ENCODE measurements around the gene TBC1D2B.

DNA sequence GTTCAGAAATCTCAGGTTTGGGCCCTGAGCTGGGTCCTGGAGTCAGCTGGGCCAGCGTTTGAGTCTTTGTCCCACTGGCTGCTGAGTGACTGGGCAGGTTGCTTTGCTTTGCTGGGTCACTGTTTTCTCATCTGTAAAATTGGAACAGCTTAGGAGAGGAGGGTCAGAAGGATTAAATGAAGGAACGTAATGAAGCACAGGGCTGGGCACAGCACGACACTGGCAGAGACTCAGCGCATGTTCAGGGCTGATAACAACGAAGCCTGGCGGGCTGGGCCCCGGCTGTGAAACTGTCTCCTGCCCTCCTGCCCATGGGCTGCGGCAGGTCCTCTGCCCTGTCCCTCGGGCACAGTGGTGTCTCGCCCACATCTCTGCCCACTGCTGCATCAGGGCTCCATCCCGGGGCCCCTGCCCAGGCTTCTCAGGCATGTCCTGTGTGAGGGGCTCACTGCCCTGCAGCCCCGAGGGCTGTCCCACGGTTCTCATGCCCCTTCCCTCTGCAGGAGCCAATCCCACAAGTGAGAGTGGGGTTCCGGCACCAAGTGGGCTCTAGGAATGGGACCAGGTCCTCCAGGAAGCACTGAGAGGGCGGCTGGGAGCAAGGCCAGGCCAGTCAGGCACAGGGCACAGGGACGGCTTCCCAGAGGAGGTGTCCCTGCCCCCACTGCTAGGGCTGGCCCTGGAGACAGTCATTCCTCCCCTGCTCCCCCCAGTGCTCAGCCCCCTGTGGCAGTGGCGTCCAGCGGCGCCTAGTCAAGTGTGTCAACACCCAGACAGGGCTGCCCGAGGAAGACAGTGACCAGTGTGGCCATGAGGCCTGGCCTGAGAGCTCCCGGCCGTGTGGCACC lies 88.0 kb downstream of the TBC1D2B start:
- TF ChIP-seq POLR2A (IDR thresholded peaks at IDR 0.05) = no peak
- TF ChIP-seq, protein P1, sequence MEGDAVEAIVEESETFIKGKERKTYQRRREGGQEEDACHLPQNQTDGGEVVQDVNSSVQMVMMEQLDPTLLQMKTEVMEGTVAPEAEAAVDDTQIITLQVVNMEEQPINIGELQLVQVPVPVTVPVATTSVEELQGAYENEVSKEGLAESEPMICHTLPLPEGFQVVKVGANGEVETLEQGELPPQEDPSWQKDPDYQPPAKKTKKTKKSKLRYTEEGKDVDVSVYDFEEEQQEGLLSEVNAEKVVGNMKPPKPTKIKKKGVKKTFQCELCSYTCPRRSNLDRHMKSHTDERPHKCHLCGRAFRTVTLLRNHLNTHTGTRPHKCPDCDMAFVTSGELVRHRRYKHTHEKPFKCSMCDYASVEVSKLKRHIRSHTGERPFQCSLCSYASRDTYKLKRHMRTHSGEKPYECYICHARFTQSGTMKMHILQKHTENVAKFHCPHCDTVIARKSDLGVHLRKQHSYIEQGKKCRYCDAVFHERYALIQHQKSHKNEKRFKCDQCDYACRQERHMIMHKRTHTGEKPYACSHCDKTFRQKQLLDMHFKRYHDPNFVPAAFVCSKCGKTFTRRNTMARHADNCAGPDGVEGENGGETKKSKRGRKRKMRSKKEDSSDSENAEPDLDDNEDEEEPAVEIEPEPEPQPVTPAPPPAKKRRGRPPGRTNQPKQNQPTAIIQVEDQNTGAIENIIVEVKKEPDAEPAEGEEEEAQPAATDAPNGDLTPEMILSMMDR (IDR thresholded peaks at IDR 0.05 in 4 of 5, conservative IDR thresholded peaks at IDR 0.05 in 1 of 5) = no peak

All from gastrocnemius medialis (tissue), 4 donors.